HepG2 (cell line): ENCODE measurements around the gene DYTN. TPM values are rescaled to one million over a fixed set of nuclear protein-coding genes. Genes with fewer than 3 reads are reported as not detected.
A peak's percentile ranks its signal among the peaks of the same experiment; 100 is the strongest.

Source experiments
- ERF ChIP-seq: IDR thresholded peaks from 2 replicates; pipeline ENCODE4 v1.6.1; 2018; ENCODE audit warnings: missing biosample characterization, missing genetic modification reagents
- GPN1 ChIP-seq: sonication (generic); formaldehyde crosslinking; IDR thresholded peaks from 2 replicates; pipeline ENCODE4 v1.5.1; 2020; ENCODE audit warnings: missing genetic modification reagents, borderline replicate concordance
- HHEX ChIP-seq: IDR thresholded peaks from 2 replicates; pipeline ENCODE4 v1.6.1; 2016; ENCODE audit warnings: control low read depth
- MIER3 ChIP-seq: IDR thresholded peaks from 2 replicates; pipeline ENCODE4 v1.6.1; 2016; ENCODE audit warnings: missing compliant biosample characterization, borderline replicate concordance
- NFIB ChIP-seq: sonication (generic); formaldehyde crosslinking; IDR thresholded peaks from 2 replicates; pipeline ENCODE4 v1.9.0; 2021; ENCODE audit warnings: missing genetic modification reagents, mild to moderate bottlenecking, borderline replicate concordance
- PAF1 ChIP-seq: IDR thresholded peaks from 2 replicates; pipeline ENCODE4 v1.6.1; 2016; ENCODE audit warnings: missing genetic modification reagents, missing compliant biosample characterization
- PRDM15 ChIP-seq: sonication (generic); formaldehyde crosslinking; IDR thresholded peaks from 2 replicates; pipeline ENCODE4 v1.4.0; 2020; ENCODE audit warnings: missing genetic modification reagents
- SP140L ChIP-seq: sonication (generic); formaldehyde crosslinking; IDR thresholded peaks from 2 replicates; pipeline ENCODE4 v1.4.0; 2020; ENCODE audit warnings: missing genetic modification reagents, borderline replicate concordance
- SRSF9 ChIP-seq: fragments of 200-400 bp; formaldehyde crosslinking; IDR thresholded peaks from 2 replicates; pipeline ENCODE4 v1.6.1; 2018; ENCODE audit warnings: borderline replicate concordance, mild to moderate bottlenecking, low read depth, low read length; ENCODE audit not compliant: insufficient read depth, poor library complexity, severe bottlenecking
- ZBTB46 ChIP-seq: sonication (generic); formaldehyde crosslinking; IDR thresholded peaks from 2 replicates; pipeline ENCODE4 v1.4.0; 2020; ENCODE audit warnings: mild to moderate bottlenecking, missing genetic modification reagents, borderline replicate concordance
- ZHX2 ChIP-seq, 2 experiments: sonication (generic) in 1 of 2; formaldehyde crosslinking in 1 of 2; IDR thresholded peaks; 2 replicates each; pipeline versions ENCODE4 v1.6.1 to v1.9.0; 2014 to 2022; ENCODE audit warnings: antibody characterized with exemption in 1 of 2, borderline replicate concordance in 1 of 2, inconsistent platforms in 1 of 2, low read depth in 1 of 2, missing genetic modification reagents in 1 of 2
- ZNF292 ChIP-seq: sonication (generic); formaldehyde crosslinking; IDR thresholded peaks from 2 replicates; pipeline ENCODE4 v1.8.1; 2022; ENCODE audit warnings: mild to moderate bottlenecking, low read depth, missing genetic modification reagents, borderline replicate concordance
- ZNF552 ChIP-seq: sonication (generic); formaldehyde crosslinking; IDR thresholded peaks from 2 replicates; pipeline ENCODE4 v1.9.0; 2022; ENCODE audit warnings: missing genetic modification reagents, mild to moderate bottlenecking, borderline replicate concordance
- ZNF572 ChIP-seq: sonication (generic); formaldehyde crosslinking; IDR thresholded peaks from 2 replicates; pipeline ENCODE4 v1.5.1; 2020; ENCODE audit warnings: mild to moderate bottlenecking, missing genetic modification reagents
- ZNF720 ChIP-seq: sonication (generic); formaldehyde crosslinking; IDR thresholded peaks from 2 replicates; pipeline ENCODE4 v1.4.0; 2020; ENCODE audit warnings: missing genetic modification reagents
- polyA plus RNA-seq, 8 experiments: library from polyadenylated mRNA; depleted of rRNA in 3 of 8; stranded (reverse) in 7 of 8; unstranded in 1 of 8; fragments of >200 nt; fragmentation: Illumina TruSeq in 4 of 8; extraction: Trizol in 4 of 8; gene quantifications; 2 replicates each; pipeline versions ENCODE4 v1.2.1 to v1.2.3, GENCODE V29; 2011 to 2016; ENCODE audit warnings: low read depth in 4 of 8, missing spikeins in 1 of 8, mixed read lengths in 1 of 8; ENCODE audit not compliant: insufficient read depth in 1 of 8
- total RNA-seq, 5 experiments: library from RNA; depleted of rRNA; stranded (reverse); fragments of >200 nt; fragmentation: Illumina TruSeq; extraction: Trizol; gene quantifications; 2 replicates each; pipeline ENCODE4 v1.2.3, GENCODE V29; 2016; ENCODE audit warnings: low read depth in 1 of 5

The DYTN gene
- total and polyA plus RNA-seq, 2 of the 13 experiments (the other 11 are each of a cell fraction or from before 2014, with no cell fraction given), result not detected

GRCh38 chr2:206765242-206766056 lies 47.3 kb upstream of the DYTN start, which contains the start of the genes FASTKD2 and MDH1B (continued):
- TF ChIP-seq SRSF9 (no peak), HHEX (CRISPR knock-in tag) (0 out of 2 replicates have a peak, but pooled peaks have one; percentile 15), ZNF292 (CRISPR knock-in tag) (no peak; the same call in 1 of the 2 replicates), ZHX2 (IDR thresholded peaks at IDR 0.05; ENCODE audit: low read depth) (no peak; the same call in 1 of the 2 replicates), ZHX2 (CRISPR knock-in tag; IDR thresholded peaks at IDR 0.05; ENCODE audit: borderline replicate concordance) (peak; percentile 68; the same call in 1 of the 2 replicates), GPN1 (no peak), ZNF572 (no peak), PRDM15 (no peak; the same call in 1 of the 2 replicates), PAF1 (CRISPR knock-in tag) (no peak), ERF (CRISPR knock-in tag) (no peak; the same call in none of the 2 replicates), ZBTB46 (CRISPR knock-in tag) (no peak), ZNF720 (CRISPR knock-in tag) (no peak), MIER3 (CRISPR knock-in tag) (no peak), NFIB (CRISPR knock-in tag) (no peak), ZNF552 (CRISPR knock-in tag) (0 out of 2 replicates have a peak, but pooled peaks have one; percentile 81), SP140L (CRISPR knock-in tag) (peak; percentile 82; the same call in 1 of the 2 replicates)
